Measurements from ENCODE around the gene COL4A2. TPM values are rescaled to one million over a fixed set of nuclear protein-coding genes. Genes with fewer than 3 reads are reported as not detected.
"Not testable (repeated sequence)": the region's sequence is repeated elsewhere in the genome, so short reads cannot be mapped to it uniquely, and the experiment has no call there.

The COL4A2 gene
- total RNA-seq, 1 donor from 2014 or later, result 1,556 TPM

DNA sequence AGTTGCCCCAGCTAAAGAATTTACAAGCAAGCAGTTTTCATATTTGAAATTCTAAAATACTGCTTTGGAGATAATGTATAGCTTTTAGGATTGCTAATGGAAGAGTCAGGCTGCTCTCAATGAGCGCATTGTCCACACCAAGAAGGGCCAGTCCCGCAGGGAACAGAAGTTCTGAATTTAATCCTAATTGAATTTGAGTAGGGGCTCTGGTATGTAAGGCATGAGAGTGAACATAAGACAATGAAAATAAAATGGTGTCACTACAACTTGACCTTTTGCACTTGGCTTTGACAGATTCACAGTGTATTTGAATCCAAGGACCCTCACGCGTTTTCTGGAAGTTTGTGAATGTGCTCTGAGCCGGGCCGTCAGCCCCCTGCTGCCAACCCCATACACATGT is 221.8 kb downstream of the COL4A2 start:
- TF ChIP-seq, protein P1, sequence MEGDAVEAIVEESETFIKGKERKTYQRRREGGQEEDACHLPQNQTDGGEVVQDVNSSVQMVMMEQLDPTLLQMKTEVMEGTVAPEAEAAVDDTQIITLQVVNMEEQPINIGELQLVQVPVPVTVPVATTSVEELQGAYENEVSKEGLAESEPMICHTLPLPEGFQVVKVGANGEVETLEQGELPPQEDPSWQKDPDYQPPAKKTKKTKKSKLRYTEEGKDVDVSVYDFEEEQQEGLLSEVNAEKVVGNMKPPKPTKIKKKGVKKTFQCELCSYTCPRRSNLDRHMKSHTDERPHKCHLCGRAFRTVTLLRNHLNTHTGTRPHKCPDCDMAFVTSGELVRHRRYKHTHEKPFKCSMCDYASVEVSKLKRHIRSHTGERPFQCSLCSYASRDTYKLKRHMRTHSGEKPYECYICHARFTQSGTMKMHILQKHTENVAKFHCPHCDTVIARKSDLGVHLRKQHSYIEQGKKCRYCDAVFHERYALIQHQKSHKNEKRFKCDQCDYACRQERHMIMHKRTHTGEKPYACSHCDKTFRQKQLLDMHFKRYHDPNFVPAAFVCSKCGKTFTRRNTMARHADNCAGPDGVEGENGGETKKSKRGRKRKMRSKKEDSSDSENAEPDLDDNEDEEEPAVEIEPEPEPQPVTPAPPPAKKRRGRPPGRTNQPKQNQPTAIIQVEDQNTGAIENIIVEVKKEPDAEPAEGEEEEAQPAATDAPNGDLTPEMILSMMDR (IDR thresholded peaks at IDR 0.05; ENCODE audit: unreplicated experiment), result no peak
- no peak for DNase-seq (ENCODE audit: low spot score)
- Mint-ChIP-seq H3K4me1 (ENCODE audit: unreplicated experiment) (peaks cover 3% of the 10 kb centered on the region), H3K27ac (ENCODE audit: unreplicated experiment) (no peak overlapping the region), H3K4me3 (ENCODE audit: unreplicated experiment) (no peak overlapping the region), H3K27me3 (ENCODE audit: unreplicated experiment) (peaks cover 4% of the 10 kb centered on the region), H3K9me3 (ENCODE audit: unreplicated experiment) (no peaks in the 10 kb centered on the region), H3K36me3 (ENCODE audit: low read depth, unreplicated experiment) (no peaks in the 10 kb centered on the region)

- Mint-ChIP-seq H3K4me1 (ENCODE audit: unreplicated experiment) (peaks cover 3% of the 10 kb centered on the region), H3K27ac (ENCODE audit: unreplicated experiment) (no peak overlapping the region), H3K9me3 (ENCODE audit: unreplicated experiment) (no peaks in the 10 kb centered on the region), H3K4me3 (ENCODE audit: unreplicated experiment) (no peak overlapping the region), H3K27me3 (ENCODE audit: unreplicated experiment) (peaks cover 4% of the 10 kb centered on the region), H3K36me3 (ENCODE audit: low read depth, unreplicated experiment) (no peaks in the 10 kb centered on the region)
- TF ChIP-seq, protein P1 (IDR thresholded peaks at IDR 0.05; ENCODE audit: unreplicated experiment), result no peak
- DNase-seq (ENCODE audit: low spot score), result no peak
These were observed 222.6 kb downstream of the COL4A2 start for GRCh38 chr13:110529522-110530311.

DNA sequence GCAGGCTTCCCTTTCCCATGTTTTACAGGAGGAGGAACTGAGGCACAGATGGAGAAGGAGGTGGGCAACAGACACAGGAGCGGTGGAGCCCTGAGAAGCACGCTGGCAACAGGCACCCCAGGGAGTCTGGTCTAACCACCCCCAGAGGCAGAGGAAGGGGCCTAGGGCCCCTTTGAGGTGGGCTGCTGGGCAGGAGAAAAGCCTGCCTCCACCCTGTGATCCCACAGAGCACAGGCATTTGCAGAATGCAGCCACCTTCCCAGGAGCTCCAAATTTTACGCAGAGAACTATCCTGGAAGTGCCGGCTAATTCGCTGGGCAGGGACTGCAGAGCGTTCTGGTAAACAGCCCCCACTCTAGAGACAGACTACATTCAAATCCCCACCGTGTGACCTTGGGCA is 224.0 kb downstream of the COL4A2 start:
- TF ChIP-seq, protein P1 (IDR thresholded peaks at IDR 0.05; ENCODE audit: unreplicated experiment), result no peak
- Mint-ChIP-seq H3K36me3 (ENCODE audit: low read depth, unreplicated experiment) (no peaks in the 10 kb centered on the region), H3K27ac (ENCODE audit: unreplicated experiment) (no peak overlapping the region), H3K27me3 (ENCODE audit: unreplicated experiment) (peaks cover 2% of the 10 kb centered on the region), H3K4me3 (ENCODE audit: unreplicated experiment) (no peak overlapping the region), H3K9me3 (ENCODE audit: unreplicated experiment) (no peaks in the 10 kb centered on the region), H3K4me1 (ENCODE audit: unreplicated experiment) (peaks cover 3% of the 10 kb centered on the region)
- DNase-seq (ENCODE audit: low spot score), result no peak

- TF ChIP-seq, protein P1 (IDR thresholded peaks at IDR 0.05; ENCODE audit: unreplicated experiment), result no peak
- no peaks in the 10 kb centered on the region for H3K9me3 Mint-ChIP-seq (ENCODE audit: unreplicated experiment)
- no peak overlapping the region for H3K27ac Mint-ChIP-seq (ENCODE audit: unreplicated experiment)
- peaks cover 3% of the 10 kb centered on the region for H3K4me1 Mint-ChIP-seq (ENCODE audit: unreplicated experiment)
- DNase-seq (ENCODE audit: low spot score), result no peak
- H3K36me3 Mint-ChIP-seq (ENCODE audit: low read depth, unreplicated experiment), result no peaks in the 10 kb centered on the region
- peaks cover 2% of the 10 kb centered on the region for H3K27me3 Mint-ChIP-seq (ENCODE audit: unreplicated experiment)
- no peak overlapping the region for H3K4me3 Mint-ChIP-seq (ENCODE audit: unreplicated experiment)
These were observed 224.6 kb downstream of the COL4A2 start for GRCh38 chr13:110531671-110532083.

DNA sequence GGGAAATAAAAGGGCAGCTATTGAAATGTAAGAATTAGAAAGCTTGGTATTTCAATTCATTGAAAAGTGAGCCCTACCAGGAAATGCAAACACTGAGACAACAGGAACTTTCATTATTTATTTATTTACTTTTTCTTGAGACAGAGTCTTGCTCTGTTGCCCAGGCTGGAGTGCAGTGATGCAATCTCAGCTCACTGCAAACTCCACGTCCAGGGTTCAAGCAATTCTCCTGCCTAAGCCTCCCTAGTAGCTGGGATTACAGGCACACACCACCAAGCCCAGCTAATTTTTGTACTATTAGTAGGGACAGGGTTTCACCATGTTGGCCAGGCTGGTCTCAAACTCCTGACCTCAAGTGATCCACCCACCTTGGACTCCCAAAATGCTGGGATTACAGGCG is 225.2 kb downstream of the COL4A2 start:
- H3K9me3 Mint-ChIP-seq (ENCODE audit: unreplicated experiment); H3K36me3 Mint-ChIP-seq (ENCODE audit: low read depth, unreplicated experiment); H3K4me3 Mint-ChIP-seq (ENCODE audit: unreplicated experiment); H3K27ac Mint-ChIP-seq (ENCODE audit: unreplicated experiment); DNase-seq (ENCODE audit: low spot score); H3K27me3 Mint-ChIP-seq (ENCODE audit: unreplicated experiment); H3K4me1 Mint-ChIP-seq (ENCODE audit: unreplicated experiment): not testable (repeated sequence)
